Bronchial epithelial cell (primary cell): Measurements from ENCODE around the gene SRSF12. TPM values are rescaled to one million over a fixed set of nuclear protein-coding genes. Genes with fewer than 3 reads are reported as not detected.

Source experiments
- DNase-seq: peaks from one replicate; pipeline ENCODE4 v3.0.0-alpha.2; 2010; ENCODE audit warnings: low read depth
- FAIRE-seq: peaks from 2 replicates; lab custom pipeline; 2011; peaks lifted over from hg19 to GRCh38; lab: Jason Lieb, UNC
- H3K27me3 ChIP-seq: 2 replicates; pipeline ENCODE4 v1.5.1; 2011; ENCODE audit warnings: low read length; ENCODE audit not compliant: control insufficient read depth, insufficient read depth
- H3K36me3 ChIP-seq: 2 replicates; pipeline ENCODE4 v1.5.1; 2011; ENCODE audit warnings: low read length; ENCODE audit not compliant: control insufficient read depth, insufficient read depth
- H3K4me3 ChIP-seq: 2 replicates; pipeline ENCODE4 v1.5.1; 2011; ENCODE audit warnings: mild to moderate bottlenecking, low read depth, low read length, control low read depth
- CTCF ChIP-seq: IDR thresholded peaks from 2 replicates; pipeline ENCODE4 v1.5.1; 2011; ENCODE audit warnings: mild to moderate bottlenecking, moderate library complexity, low read length, control low read depth, inconsistent platforms; ENCODE audit not compliant: insufficient read depth, severe bottlenecking
- total RNA-seq: library from RNA; depleted of rRNA; stranded (reverse); fragments of >200 nt; gene quantifications from 2 replicates; pipeline ENCODE4 v1.2.1, GENCODE V29; 2014

The SRSF12 gene
- total RNA-seq = under 0.01 and 0.38 TPM in 2 replicates

- FAIRE-seq (no peak), DNase-seq (no peak)
- H3K36me3 ChIP-seq = no peaks in the 10 kb centered on the region
- TF ChIP-seq CTCF = no peak
- peaks cover 2% of the 10 kb centered on the region for H3K27me3 ChIP-seq
- peak within 1 kb of the TSS; percentile 38 for H3K4me3 ChIP-seq
These were observed at the start of gene SRSF12 for GRCh38 chr6:89117211-89118108. Gene SRSF12 (minus strand): TSS chr6:89118071. CDS start chr6:89117887, 184 bp downstream.

- FAIRE-seq (no peak), DNase-seq (no peak)
- no peaks in the 10 kb centered on the region for H3K27me3 ChIP-seq
- no peak overlapping the region for H3K4me3 ChIP-seq
- TF ChIP-seq CTCF = no peak
- H3K36me3 ChIP-seq = no peaks in the 10 kb centered on the region
These were observed 44.1 kb upstream of the SRSF12 start for GRCh38 chr6:89162047-89162371.

- Histone ChIP-seq H3K4me3 (no peak overlapping the region), H3K36me3 (no peaks in the 10 kb centered on the region), H3K27me3 (no peaks in the 10 kb centered on the region)
- FAIRE-seq (no peak), DNase-seq (no peak)
- no peak for TF ChIP-seq CTCF
These were observed 43.6 kb upstream of the SRSF12 start for GRCh38 chr6:89161326-89162046.

GRCh38 chr6:89160331-89161092 lies 42.6 kb upstream of the SRSF12 start:
- no peak for FAIRE-seq
- no peaks in the 10 kb centered on the region for H3K27me3 ChIP-seq

GRCh38 chr6:89154131-89154530 lies 36.3 kb upstream of the SRSF12 start:
- no peak for TF ChIP-seq CTCF
- Histone ChIP-seq H3K36me3 (no peaks in the 10 kb centered on the region), H3K27me3 (no peaks in the 10 kb centered on the region), H3K4me3 (no peak overlapping the region)
- no peak for FAIRE-seq
- DNase-seq = no peak

More at GRCh38 chr6:89160331-89161092, 42.6 kb upstream of the SRSF12 start:
- no peaks in the 10 kb centered on the region for H3K36me3 ChIP-seq
- H3K4me3 ChIP-seq = no peak overlapping the region
- no peak for DNase-seq
- no peak for TF ChIP-seq CTCF
